ENCODE results near the gene HK1.

Gene HK1

DNA sequence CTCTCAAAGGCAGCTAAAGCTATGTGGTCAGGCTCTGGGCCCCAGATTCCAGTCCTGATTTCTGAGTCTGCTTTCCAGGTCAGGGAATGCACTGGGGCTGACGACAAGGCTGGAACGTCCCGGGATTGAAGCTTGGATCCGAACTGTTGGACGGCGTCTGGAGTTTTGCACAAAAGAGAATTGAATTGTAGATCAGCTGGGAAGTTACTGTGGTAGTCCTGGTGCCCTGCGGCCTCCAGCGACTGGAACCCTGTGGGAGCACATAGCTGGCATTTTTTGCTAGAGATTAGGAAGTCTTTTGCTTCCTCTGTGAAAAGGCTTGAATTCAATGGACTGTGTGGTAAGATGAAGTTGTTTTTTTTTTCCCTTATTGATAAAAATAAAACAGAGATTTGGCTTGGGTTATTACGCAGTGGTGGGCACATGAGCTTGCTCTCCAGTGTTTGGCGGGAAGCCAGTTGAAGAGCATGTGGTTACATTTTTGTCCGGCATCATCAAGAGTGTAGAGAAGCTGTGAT is at the start of gene HK1:
Gene HK1, plus strand, starts transcription at position 51 of the 518 bp plus-strand sequence.
- H3K27me3 Mint-ChIP-seq, result no peaks in the 10 kb centered on the region
- no peak within 1 kb of the TSS for H3K27ac Mint-ChIP-seq
- H3K36me3 Mint-ChIP-seq (ENCODE audit: low read depth), result no peaks in the 10 kb centered on the region
- no peak within 1 kb of the TSS for H3K4me3 Mint-ChIP-seq
- DNase-seq (no peak), ATAC-seq (no peak)
- H3K4me1 Mint-ChIP-seq, result no peaks in the 10 kb centered on the region
- no peaks in the 10 kb centered on the region for H3K9me3 Mint-ChIP-seq

- H3K4me1 Mint-ChIP-seq, result peaks cover 51% of the 10 kb centered on the region
- peaks cover 2% of the 10 kb centered on the region for H3K27me3 Mint-ChIP-seq
- H3K36me3 Mint-ChIP-seq (ENCODE audit: low read depth), result no peaks in the 10 kb centered on the region
- H3K4me3 Mint-ChIP-seq, result peak overlapping the region; percentile 65
- H3K27ac Mint-ChIP-seq, result peak overlapping the region; percentile 84
- no peak for ATAC-seq
- no peaks in the 10 kb centered on the region for H3K9me3 Mint-ChIP-seq
- no peak for DNase-seq
These were observed 48.7 kb upstream of the HK1 start for GRCh38 chr10:69229616-69229916.

DNA sequence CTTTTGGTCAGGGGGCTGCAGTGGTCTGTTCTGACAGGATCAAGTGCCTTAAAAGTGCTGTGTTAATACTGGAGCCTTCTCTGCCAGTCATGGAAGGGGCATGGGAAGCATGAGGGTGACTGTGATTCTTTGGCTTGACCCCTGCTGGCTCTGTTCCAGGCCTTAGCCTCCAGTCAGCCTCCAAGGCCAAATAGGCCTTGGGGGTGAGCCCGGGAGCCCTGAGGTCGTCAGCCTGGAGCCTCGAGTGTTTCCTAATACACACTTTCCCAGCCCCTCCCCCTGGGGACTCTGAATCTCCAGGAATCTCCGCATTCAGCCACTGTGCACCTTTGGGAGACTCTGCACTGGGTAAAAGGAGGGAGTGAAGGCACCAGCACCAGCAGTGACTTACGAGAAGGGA is 48.2 kb upstream of the HK1 start:
- no peak overlapping the region for H3K27ac Mint-ChIP-seq
- H3K36me3 Mint-ChIP-seq (ENCODE audit: low read depth), result no peaks in the 10 kb centered on the region
- ATAC-seq, result no peak
- H3K4me1 Mint-ChIP-seq, result peaks cover 46% of the 10 kb centered on the region
- no peak for DNase-seq
- no peaks in the 10 kb centered on the region for H3K9me3 Mint-ChIP-seq
- H3K27me3 Mint-ChIP-seq, result peaks cover 2% of the 10 kb centered on the region
- no peak overlapping the region for H3K4me3 Mint-ChIP-seq

DNA sequence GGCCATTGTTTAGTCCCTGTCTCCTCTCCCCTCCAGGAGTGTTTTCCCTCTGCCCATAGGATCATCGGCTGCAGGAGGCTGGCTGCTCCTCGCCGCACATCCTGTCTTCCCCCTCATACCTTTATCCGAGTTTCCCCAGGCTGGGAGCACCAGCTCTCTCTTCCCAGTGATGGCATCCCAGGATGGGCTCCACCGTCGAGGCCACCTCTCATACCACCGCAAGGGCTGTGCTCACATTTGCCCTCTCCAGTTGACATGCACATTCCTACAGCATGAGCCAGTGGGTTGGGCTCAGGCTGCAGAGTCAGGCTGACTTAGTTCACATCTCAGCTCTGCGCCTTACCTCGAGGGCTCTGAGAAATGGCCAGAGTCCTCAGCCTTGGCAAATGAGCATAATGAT is 46.0 kb upstream of the HK1 start:
- DNase-seq, result no peak
- no peaks in the 10 kb centered on the region for H3K36me3 Mint-ChIP-seq (ENCODE audit: low read depth)
- no peak overlapping the region for H3K27ac Mint-ChIP-seq
- no peak overlapping the region for H3K4me3 Mint-ChIP-seq
- peaks cover 40% of the 10 kb centered on the region for H3K4me1 Mint-ChIP-seq
- H3K27me3 Mint-ChIP-seq, result peaks cover 2% of the 10 kb centered on the region
- ATAC-seq, result no peak
- no peaks in the 10 kb centered on the region for H3K9me3 Mint-ChIP-seq

- Mint-ChIP-seq H3K4me3 (no peak overlapping the region), H3K27me3 (peaks cover 2% of the 10 kb centered on the region)
These were observed 45.4 kb upstream of the HK1 start for GRCh38 chr10:69232736-69233480.

GRCh38 chr10:69234447-69234846 is 43.8 kb upstream of the HK1 start:
- H3K27me3 Mint-ChIP-seq, result peaks cover 2% of the 10 kb centered on the region
- H3K36me3 Mint-ChIP-seq (ENCODE audit: low read depth), result no peaks in the 10 kb centered on the region
- H3K27ac Mint-ChIP-seq, result no peak overlapping the region
- ATAC-seq, result no peak
- H3K4me3 Mint-ChIP-seq, result no peak overlapping the region
- H3K4me1 Mint-ChIP-seq, result peaks cover 21% of the 10 kb centered on the region
- DNase-seq, result no peak
- H3K9me3 Mint-ChIP-seq, result no peaks in the 10 kb centered on the region

More at GRCh38 chr10:69232736-69233480, 45.4 kb upstream of the HK1 start:
- Mint-ChIP-seq H3K4me1 (peaks cover 36% of the 10 kb centered on the region), H3K27ac (no peak overlapping the region), H3K9me3 (no peaks in the 10 kb centered on the region), H3K36me3 (ENCODE audit: low read depth) (no peaks in the 10 kb centered on the region)
- DNase-seq (no peak), ATAC-seq (no peak)

DNA sequence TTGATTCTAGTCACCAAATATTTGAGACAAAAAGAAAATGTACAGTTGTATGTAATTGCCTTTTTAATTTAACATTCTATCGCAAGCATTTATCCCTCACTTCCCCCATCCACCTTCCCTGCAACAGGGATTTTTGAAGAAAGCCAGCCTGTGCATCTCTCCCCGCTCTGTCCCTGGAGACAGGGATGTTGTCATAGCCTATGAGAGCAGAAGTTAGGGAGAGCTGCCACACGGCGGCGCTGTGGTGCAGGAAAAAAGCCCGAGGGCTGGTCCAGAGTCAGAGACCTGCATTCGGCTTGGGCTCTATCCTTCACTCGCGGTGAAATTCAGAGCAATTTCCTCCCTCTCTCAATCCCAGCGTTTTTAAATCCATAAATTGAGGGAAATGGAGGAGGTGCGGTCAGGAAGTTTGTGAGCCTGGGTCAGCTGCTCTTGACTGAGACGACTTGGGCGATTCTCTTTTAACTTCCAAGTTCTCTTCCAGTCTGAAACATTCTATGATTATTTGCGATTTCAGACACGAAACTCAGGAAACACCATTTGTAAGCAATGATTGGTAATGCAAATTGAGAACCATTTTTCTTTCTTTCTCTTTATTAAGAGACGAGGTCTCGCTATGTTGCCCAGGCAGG is 40.7 kb upstream of the HK1 start:
- H3K27ac Mint-ChIP-seq, result no peak overlapping the region
- peaks cover 10% of the 10 kb centered on the region for H3K4me1 Mint-ChIP-seq
- peak; percentile 95 for ATAC-seq
- DNase-seq, result peak; percentile 91
- H3K27me3 Mint-ChIP-seq, result no peaks in the 10 kb centered on the region
- H3K4me3 Mint-ChIP-seq, result no peak overlapping the region
- H3K9me3 Mint-ChIP-seq, result no peaks in the 10 kb centered on the region
- H3K36me3 Mint-ChIP-seq (ENCODE audit: low read depth), result no peaks in the 10 kb centered on the region

- no peaks in the 10 kb centered on the region for H3K9me3 Mint-ChIP-seq
- H3K36me3 Mint-ChIP-seq (ENCODE audit: low read depth), result no peaks in the 10 kb centered on the region
- no peak for ATAC-seq
- peaks cover 2% of the 10 kb centered on the region for H3K4me1 Mint-ChIP-seq
- H3K4me3 Mint-ChIP-seq, result no peak overlapping the region
- no peaks in the 10 kb centered on the region for H3K27me3 Mint-ChIP-seq
- DNase-seq, result no peak
- no peak overlapping the region for H3K27ac Mint-ChIP-seq
These were observed 39.2 kb upstream of the HK1 start for GRCh38 chr10:69239136-69239535.

DNA sequence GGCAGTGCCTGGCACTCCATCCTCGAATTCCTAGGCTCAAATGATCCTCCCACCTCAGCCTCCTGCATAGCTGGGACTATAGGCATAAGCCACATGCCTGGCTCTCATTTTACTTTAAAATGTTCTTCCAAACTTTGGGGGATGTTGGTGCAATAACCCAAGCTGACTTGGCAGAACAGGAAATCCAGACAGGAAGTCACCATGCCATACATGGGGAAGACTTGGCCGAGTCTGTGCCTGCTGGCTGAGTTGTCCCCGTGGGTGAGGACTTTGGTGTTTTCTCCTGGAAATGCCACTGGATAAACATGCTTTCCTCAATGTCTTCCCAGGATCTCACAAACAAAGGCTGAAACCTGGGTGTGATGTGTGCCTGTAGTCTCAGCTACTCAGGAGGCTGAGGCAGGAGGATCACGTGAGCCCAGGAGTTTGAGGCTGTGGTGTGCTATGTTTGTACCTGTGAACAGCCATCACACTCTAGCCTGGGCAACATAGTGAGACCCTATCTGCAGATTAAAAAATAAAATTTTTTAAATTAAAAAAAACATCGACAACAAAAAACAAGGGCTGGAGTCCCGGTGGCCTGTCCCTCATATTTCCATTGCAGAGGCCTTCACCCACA is 38.4 kb upstream of the HK1 start:
- no peaks in the 10 kb centered on the region for H3K27me3 Mint-ChIP-seq

DNA sequence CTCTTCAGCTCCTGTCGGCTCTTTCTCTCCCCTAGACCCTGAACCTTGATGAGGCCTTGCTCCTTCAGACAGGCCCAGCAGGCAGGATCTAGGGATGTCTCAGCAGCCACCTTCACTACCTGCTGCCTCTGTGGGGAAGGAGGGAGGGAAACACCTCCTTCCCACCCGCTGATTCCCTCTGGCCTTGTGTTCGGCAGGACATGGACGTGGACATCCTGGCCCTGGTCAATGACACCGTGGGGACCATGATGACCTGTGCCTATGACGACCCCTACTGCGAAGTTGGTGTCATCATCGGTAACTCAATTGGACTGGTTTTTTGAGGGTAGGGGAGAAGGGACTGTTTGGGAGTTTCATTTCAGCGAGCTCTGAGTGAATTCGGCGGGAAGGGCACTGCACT is 37.8 kb upstream of the HK1 start:
- no peak for DNase-seq
- H3K27ac Mint-ChIP-seq, result no peak overlapping the region
- H3K9me3 Mint-ChIP-seq, result no peaks in the 10 kb centered on the region
- no peak for ATAC-seq
- H3K4me1 Mint-ChIP-seq, result peaks cover 2% of the 10 kb centered on the region
- no peaks in the 10 kb centered on the region for H3K27me3 Mint-ChIP-seq
- no peaks in the 10 kb centered on the region for H3K36me3 Mint-ChIP-seq (ENCODE audit: low read depth)
- no peak overlapping the region for H3K4me3 Mint-ChIP-seq

More for the DNA sequence above, 38.4 kb upstream of the HK1 start:
- H3K4me1 Mint-ChIP-seq, result peaks cover 2% of the 10 kb centered on the region
- H3K36me3 Mint-ChIP-seq (ENCODE audit: low read depth), result no peaks in the 10 kb centered on the region
- ATAC-seq (no peak), DNase-seq (no peak)
- no peaks in the 10 kb centered on the region for H3K9me3 Mint-ChIP-seq
- no peak overlapping the region for H3K4me3 Mint-ChIP-seq
- H3K27ac Mint-ChIP-seq, result no peak overlapping the region

DNA sequence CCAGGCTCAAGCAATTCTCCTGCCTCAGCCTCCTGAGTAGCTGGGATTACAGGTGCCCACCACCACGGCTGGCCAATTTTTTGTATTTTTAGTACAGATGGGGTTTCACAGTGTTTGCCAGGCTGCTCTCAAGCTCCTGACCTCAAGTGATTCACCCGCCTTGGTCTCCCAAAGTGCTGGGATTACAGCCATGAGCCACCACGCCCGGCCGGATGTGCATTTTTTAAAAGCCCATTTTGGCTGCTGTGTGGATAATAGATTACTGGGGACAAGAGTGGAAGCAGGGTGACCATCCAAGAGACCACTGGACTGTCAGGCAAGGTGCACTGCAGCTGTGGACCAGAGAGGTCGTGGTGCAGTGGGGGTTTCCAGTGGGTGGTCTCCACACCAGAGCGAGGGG is 36.7 kb upstream of the HK1 start:
- Mint-ChIP-seq H3K36me3 (ENCODE audit: low read depth) (no peaks in the 10 kb centered on the region), H3K9me3 (no peaks in the 10 kb centered on the region), H3K27me3 (no peaks in the 10 kb centered on the region), H3K4me1 (peaks cover 4% of the 10 kb centered on the region), H3K4me3 (no peak overlapping the region), H3K27ac (no peak overlapping the region)
- no peak for DNase-seq
- no peak for ATAC-seq

DNA sequence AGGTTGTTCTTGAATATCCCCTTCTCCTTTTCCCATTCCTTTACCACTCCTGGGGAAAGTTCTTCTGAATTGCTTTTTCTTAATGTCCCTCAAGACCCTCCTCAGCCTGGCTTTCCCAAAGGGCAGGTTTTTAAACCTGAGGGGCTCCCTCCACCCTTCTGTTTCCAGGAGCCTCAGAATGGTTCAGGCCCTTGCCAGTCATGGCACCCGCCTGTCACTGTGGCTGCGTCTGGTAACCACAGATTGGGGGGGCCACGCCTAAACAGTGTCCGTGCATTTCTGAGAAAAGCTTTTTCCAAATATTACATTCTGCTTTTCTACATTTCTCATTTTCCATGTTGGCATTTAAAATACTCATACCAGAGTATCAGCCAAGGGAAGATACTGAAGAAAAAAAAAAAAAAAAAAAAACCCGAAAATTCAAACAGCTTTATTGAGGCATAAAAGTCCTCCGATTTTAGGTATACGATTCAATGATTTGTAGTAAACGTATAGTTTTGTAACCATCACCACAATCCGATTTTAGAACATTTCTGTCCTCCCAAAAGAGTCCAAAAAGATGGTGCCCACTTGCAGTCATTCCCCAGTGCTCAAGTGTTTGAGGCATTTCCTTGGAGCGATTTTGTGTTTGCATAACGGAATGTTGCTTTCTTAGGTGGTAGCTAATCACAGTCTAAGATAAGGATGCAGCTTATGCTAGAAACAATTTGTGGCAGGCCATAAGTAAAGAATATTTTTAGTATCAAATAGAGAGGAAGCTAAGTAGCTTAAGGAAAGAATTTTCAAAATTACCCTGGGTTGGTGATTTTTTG is 36.0 kb upstream of the HK1 start:
- DNase-seq (no peak), ATAC-seq (no peak)
- H3K36me3 Mint-ChIP-seq (ENCODE audit: low read depth), result no peaks in the 10 kb centered on the region
- H3K9me3 Mint-ChIP-seq, result no peaks in the 10 kb centered on the region
- no peak overlapping the region for H3K27ac Mint-ChIP-seq
- no peaks in the 10 kb centered on the region for H3K27me3 Mint-ChIP-seq
- H3K4me3 Mint-ChIP-seq, result no peak overlapping the region
- peaks cover 4% of the 10 kb centered on the region for H3K4me1 Mint-ChIP-seq

GRCh38 chr10:69242852-69243212 is 35.5 kb upstream of the HK1 start:
- H3K27me3 Mint-ChIP-seq, result no peaks in the 10 kb centered on the region
- peaks cover 2% of the 10 kb centered on the region for H3K4me1 Mint-ChIP-seq
- H3K9me3 Mint-ChIP-seq, result no peaks in the 10 kb centered on the region
- no peaks in the 10 kb centered on the region for H3K36me3 Mint-ChIP-seq (ENCODE audit: low read depth)
- no peak for ATAC-seq
- no peak overlapping the region for H3K27ac Mint-ChIP-seq
- DNase-seq, result no peak
- no peak overlapping the region for H3K4me3 Mint-ChIP-seq

DNA sequence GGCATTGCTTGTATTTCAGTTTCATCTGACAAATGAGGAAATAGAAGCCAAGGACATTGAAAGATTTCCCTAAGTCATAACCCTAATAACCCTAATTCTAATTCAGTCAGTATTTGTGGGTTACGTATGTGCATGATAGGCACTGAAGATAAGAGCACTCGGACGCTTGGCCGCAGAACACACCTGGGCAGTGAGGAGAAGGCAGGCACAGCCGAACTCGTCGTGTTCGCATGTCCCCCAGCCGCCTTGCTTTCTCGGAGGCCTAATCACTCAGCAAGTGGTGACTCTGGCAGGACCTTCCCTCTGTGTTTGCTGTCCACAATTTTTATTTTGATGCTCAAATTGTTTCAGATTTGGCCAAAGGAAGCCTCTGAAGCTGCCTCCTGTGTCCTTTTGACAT is 34.5 kb upstream of the HK1 start:
- Mint-ChIP-seq H3K4me3 (no peak overlapping the region), H3K36me3 (ENCODE audit: low read depth) (no peaks in the 10 kb centered on the region), H3K4me1 (peaks cover 2% of the 10 kb centered on the region), H3K9me3 (no peaks in the 10 kb centered on the region), H3K27me3 (no peaks in the 10 kb centered on the region), H3K27ac (no peak overlapping the region)
- ATAC-seq (no peak), DNase-seq (no peak)

All from activated naive CD8-positive, alpha-beta T cell treated with anti-CD3 and anti-CD28 coated beads, Interleukin-2, amount 50 U/mL, for 24 hours (primary cell).